Heart left ventricle (tissue), 16 donors: Measurements from ENCODE around the gene CRLF1. TPM values are rescaled to one million over a fixed set of nuclear protein-coding genes. Genes with fewer than 3 reads are reported as not detected.
"Not testable (repeated sequence)": the region's sequence is repeated elsewhere in the genome, so short reads cannot be mapped to it uniquely, and the experiment has no call there.

Experiments
- ATAC-seq, 4 donors: fragments of 200-7000 bp; cut with Tn5 transposase; one replicate each; pipeline ENCODE4 v1.9.1; 2020 to 2022; ENCODE audit warnings: moderate library complexity in 4 of 4, mild to moderate bottlenecking in 3 of 4, moderate number of reproducible peaks in 1 of 4
- DNase-seq, 5 donors: peaks; one replicate each; pipeline ENCODE4 v3.0.0-alpha.2; 2020
- H3K27ac ChIP-seq, 12 donors: fragments of 200-600 bp; sonication (generic) in 4 of 12; one replicate each; pipeline versions ENCODE4 v1.5.0 to v1.8.0; 2016 to 2022; ENCODE audit warnings: mild to moderate bottlenecking in 2 of 12
- H3K27me3 ChIP-seq, 9 donors: fragments of 200-600 bp; sonication (generic) in 2 of 9; one replicate each; pipeline versions ENCODE4 v1.5.1 to v1.8.0; 2016 to 2022; ENCODE audit warnings: mild to moderate bottlenecking in 3 of 9
- H3K36me3 ChIP-seq, 9 donors: fragments of 200-600 bp; sonication (generic) in 2 of 9; one replicate each; pipeline versions ENCODE4 v1.5.0 to v1.8.0; 2018 to 2022; ENCODE audit warnings: mild to moderate bottlenecking in 2 of 9
- H3K4me1 ChIP-seq, 12 donors: fragments of 200-600 bp; sonication (generic) in 4 of 12; one replicate each; pipeline versions ENCODE4 v1.5.0 to v1.8.0; 2016 to 2022; ENCODE audit warnings: mild to moderate bottlenecking in 3 of 12
- H3K4me3 ChIP-seq, 12 donors: fragments of 200-600 bp; sonication (generic) in 4 of 12; one replicate each; pipeline versions ENCODE4 v1.5.0 to v1.8.0; 2017 to 2022; ENCODE audit warnings: mild to moderate bottlenecking in 9 of 12, moderate library complexity in 4 of 12
- H3K9me3 ChIP-seq, 12 donors: fragments of 200-600 bp; sonication (generic) in 4 of 12; one replicate each; pipeline versions ENCODE4 v1.5.0 to v1.8.0; 2016 to 2022; ENCODE audit warnings: mild to moderate bottlenecking in 1 of 12
- POLR2A ChIP-seq, 2 donors: fragments of 450-650 bp; IDR thresholded peaks; one replicate each; pipeline ENCODE4 v1.6.1; 2017; ENCODE audit warnings: antibody characterized with exemption in 2 of 2, mild to moderate bottlenecking in 2 of 2, moderate library complexity in 2 of 2
- WGBS, 4 donors: extraction: QIAGEN DNeasy Blood & Tissue Kit in 2 of 4; methylation state at CpG; one replicate each; pipeline versions ENCODE4 v1.1.5 to v1.1.7; 2013 to 2018; 5-methylcytosine and 5-hydroxymethylcytosine counted together
- intact Hi-C, 10 donors: fragments of 100-400 bp; cut with DNase I; formaldehyde crosslinking; loops; one replicate each; pipeline versions ENCODE4 v1.11.1 to v1.14.2; 2022
- polyA plus RNA-seq, 2 donors: library from polyadenylated mRNA; stranded (reverse); fragments of 200-250 nt; gene quantifications; one replicate each; pipeline ENCODE4 v1.2.3, GENCODE V29; 2013
- total RNA-seq, 9 donors: library from RNA; depleted of rRNA in 2 of 9; stranded (reverse); fragments of >200 nt in 2 of 9; fragmentation: NEBNext Ultra II Directional in 3 of 9; extraction: Animal tissue kit (Norgen Biotek cat#: 25700) in 3 of 9; gene quantifications; one replicate each; pipeline versions ENCODE4 v1.1.0 to v1.2.4, GENCODE V29; 2016 to 2023
- TF ChIP-seq, protein P1 (sequence below), 12 donors: fragments of 200-600 bp; sonication (generic) in 4 of 12; IDR thresholded peaks; one replicate each; pipeline versions ENCODE4 v1.5.0 to v1.8.0; 2018 to 2022; ENCODE audit warnings: antibody characterized with exemption in 12 of 12, mild to moderate bottlenecking in 5 of 12
- donor health status: ischemic (EF 13 %, LVEDD 7.1; RV severe dilation, severe dysfunction).
- donor health status: healthy with polysubstance abuse.
- donor health status: DM: no; HTN: yes; CAD: no.
- donor health status: DM: no; HTN: no; CAD: no.
- donor health status: ischemic (EF 25% LVEDD 6.9; RV normal size, moderate dysfunction).
- donor health status: ischemic (EF 25% LVEDD 5.7; RV mildly dilated, moderate dysfunction).
- donor health status: healthy.
- donor health status: DM: yes; HTN: yes; CAD: no.
- donor health status: ischemic (EF 35%, LVEDD 5.7; RV mildly dilated, moderate dysfunction).
- donor health status: nonischemic (EF 11% LVEDD 7.7; RV severe dilation, severe dysfunction).
- donor health status: DM: yes; HTN: yes; CAD: no.
- donor health status: PGD.
- donor health status: ischemic (EF 29% LVEDD 5.4; RV normal size, mild dysfunction).
- donor health status: nonischemic (EF 23%, LVEDD 6.1; RV moderate dilation, normal function).

CRLF1 gene
- total and polyA plus RNA-seq, 11 donors = 2.8 to 64.0 (median 12.1) TPM

DNA sequence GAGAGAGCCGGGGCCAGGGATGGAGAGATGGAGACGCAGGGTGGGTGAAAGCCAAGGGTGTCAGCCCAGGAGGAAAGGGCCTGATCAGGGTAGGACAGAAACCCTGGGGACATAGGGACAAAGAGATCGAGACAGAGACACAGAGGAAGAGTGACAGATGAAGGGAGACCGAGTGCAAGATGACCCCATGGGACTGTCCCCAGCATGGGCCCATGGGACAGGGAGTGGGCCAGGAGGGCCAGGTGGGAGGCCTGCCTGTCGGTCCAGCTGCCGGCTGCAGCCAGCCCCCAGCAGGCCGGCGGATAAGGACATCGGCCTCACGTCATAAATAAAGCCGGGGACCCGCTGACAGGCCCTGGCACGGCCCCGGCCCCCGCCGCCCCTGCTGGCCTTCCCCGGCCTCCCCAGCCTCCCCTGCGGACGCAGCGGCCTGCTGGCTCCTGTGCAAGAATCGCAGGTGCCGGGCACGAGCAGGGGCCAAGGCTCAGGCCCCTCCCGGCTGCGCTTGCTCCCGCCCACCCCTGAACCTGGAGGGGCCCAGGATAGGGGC lies 11.7 kb downstream of the CRLF1 start:
- peak in 2 of 4 donors; percentile 1 to 7 for ATAC-seq

DNA sequence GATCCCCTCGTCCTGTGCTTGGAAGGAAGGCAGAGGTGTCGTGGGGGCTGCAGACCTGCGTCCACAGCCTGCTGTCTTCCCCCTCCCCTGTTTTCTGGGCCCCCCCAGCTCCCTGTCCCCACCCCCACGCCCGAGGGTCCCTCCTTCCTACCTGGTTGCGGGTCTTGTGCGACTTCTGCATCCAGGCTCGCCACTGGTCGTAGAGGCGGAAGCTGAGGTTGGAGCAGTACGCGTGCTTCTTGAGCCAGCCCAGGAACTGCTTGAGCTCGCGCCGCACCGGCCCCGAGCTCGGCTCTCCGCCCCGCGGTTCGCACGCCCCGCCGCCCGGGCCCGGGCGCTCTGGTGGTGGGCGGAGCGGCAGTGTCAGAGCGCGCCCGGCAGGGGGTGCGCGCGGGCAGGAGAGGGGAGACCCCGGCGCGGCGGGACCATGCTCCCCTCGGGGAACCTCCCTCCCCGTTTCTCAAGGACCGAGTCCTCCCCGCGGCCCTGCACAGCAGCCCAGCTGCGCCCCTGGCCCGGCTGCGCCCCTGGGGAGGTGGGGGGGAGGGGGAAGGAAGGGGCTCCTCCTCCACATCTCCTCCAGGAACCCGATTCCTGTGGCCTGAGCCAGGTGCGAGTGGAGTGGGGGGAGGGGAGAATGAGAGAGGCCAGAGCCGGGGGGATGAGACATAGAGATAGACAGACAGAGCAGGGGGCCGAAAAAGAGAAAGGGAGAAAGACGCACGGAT lies 12.3 kb downstream of the CRLF1 start:
- TF ChIP-seq POLR2A (IDR thresholded peaks at IDR 0.05) = peak in 1 of 2 donors; percentile 33
- TF ChIP-seq, protein P1, sequence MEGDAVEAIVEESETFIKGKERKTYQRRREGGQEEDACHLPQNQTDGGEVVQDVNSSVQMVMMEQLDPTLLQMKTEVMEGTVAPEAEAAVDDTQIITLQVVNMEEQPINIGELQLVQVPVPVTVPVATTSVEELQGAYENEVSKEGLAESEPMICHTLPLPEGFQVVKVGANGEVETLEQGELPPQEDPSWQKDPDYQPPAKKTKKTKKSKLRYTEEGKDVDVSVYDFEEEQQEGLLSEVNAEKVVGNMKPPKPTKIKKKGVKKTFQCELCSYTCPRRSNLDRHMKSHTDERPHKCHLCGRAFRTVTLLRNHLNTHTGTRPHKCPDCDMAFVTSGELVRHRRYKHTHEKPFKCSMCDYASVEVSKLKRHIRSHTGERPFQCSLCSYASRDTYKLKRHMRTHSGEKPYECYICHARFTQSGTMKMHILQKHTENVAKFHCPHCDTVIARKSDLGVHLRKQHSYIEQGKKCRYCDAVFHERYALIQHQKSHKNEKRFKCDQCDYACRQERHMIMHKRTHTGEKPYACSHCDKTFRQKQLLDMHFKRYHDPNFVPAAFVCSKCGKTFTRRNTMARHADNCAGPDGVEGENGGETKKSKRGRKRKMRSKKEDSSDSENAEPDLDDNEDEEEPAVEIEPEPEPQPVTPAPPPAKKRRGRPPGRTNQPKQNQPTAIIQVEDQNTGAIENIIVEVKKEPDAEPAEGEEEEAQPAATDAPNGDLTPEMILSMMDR (IDR thresholded peaks at IDR 0.05) = peak; percentile 49 to 94 (median 89)
- Histone ChIP-seq H3K27me3 (peaks cover 0 to 30% (median 15%) of the 10 kb centered on the region in 9 donors), H3K4me1 (peaks cover 4 to 39% (median 27%) of the 10 kb centered on the region in 12 donors), H3K9me3 (no peaks in the 10 kb centered on the region), H3K4me3 (peak overlapping the region in 11 of 12 donors; percentile 12 to 54 (median 46)), H3K27ac (peak overlapping the region in 6 of 12 donors; percentile 13 to 63 (median 28)), H3K36me3 (peaks cover 0 to 15% (median 11%) of the 10 kb centered on the region in 9 donors)
- WGBS, 4 donors = 1 to 3% (median 2%) methylated on average over 16 to 54 of the region's 54 CpGs
- intact Hi-C loops = loop anchor here in 8 of 10 donors (1.0 to 10.0 kb wide), 10 partner anchors 61 to 273 kb away; partner anchors contain the start of gene CRTC1 (in 3 of the 8)
- peak; percentile 68 to 87 (median 73) for DNase-seq
- peak; percentile 44 to 72 (median 65) for ATAC-seq

More for the DNA sequence above, 11.7 kb downstream of the CRLF1 start:
- intact Hi-C loops = loop anchor here in 9 of 10 donors (1.0 to 10.0 kb wide), 10 partner anchors 60 to 272 kb away; partner anchors contain the start of gene CRTC1 (in 3 of the 9)
- WGBS, 4 donors = 24 to 30% (median 27%) methylated on average over 5 to 26 of the region's 26 CpGs
- no peak for DNase-seq
- Histone ChIP-seq H3K36me3 (peaks cover 0 to 15% (median 11%) of the 10 kb centered on the region in 9 donors), H3K9me3 (no peaks in the 10 kb centered on the region), H3K4me3 (peak overlapping the region in 11 of 12 donors; percentile 12 to 54 (median 46)), H3K27me3 (peaks cover 0 to 35% (median 21%) of the 10 kb centered on the region in 9 donors), H3K27ac (peak overlapping the region in 4 of 12 donors; percentile 18 to 63 (median 38)), H3K4me1 (peaks cover 4 to 32% (median 20%) of the 10 kb centered on the region in 12 donors)
- TF ChIP-seq, protein P1 (IDR thresholded peaks at IDR 0.05) = no peak
- TF ChIP-seq POLR2A (IDR thresholded peaks at IDR 0.05) = no peak

DNA sequence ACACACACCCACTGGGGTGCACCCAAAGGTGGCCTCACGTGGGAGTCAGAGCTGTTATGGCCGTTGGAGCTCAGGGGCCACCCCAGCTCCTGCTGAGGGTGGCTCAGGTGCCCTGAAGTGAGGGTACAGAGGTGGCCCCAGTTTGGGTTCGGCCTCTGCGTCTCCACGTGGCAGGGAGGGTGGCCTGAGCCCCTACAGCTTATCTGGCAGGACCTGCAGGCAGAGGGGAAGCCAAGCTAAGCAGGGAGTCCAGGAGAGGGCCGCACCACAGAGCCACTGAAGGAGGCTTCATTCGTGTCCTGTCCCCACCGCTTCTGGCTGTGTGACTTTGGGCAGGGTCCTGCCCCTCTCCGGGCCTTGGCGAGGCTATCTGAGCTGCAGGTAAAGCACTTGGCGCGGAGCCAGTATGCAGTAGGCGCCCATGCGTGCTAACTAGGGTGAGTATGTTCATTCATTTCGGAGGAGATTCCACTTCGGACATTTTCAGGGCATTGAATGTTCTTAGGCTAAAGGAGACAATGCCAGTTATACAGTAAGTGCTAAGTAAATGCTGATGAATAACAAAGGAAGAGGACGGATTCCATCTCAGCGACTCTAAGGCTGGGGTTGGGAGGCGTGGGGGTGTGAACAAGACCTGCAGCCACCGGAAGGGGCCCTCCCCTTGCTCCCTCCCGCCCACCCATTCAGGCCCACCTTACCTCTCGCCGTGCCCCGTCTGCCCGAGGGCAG lies 13.1 kb downstream of the CRLF1 start:
- peak overlapping the region in 6 of 12 donors; percentile 46 to 54 (median 48) for H3K4me3 ChIP-seq

DNA sequence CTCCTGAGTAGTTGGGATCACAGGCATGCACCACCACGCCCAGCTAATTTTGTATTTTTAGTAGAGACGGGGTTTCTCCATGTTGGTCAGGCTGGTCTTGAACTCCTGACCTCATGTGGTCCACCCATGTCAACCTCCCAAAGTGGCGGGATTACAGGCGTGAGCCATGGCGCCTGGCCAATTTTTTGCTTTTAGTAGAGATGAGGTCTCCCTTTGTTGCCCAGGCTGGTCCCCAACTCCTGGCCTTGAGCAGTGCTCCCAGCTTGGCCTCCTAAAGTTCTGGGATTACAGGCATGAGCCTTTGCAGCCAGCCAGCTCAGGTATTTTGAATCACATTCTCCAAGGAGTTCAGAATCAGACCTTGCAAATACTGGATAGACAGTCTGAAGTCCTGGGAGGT lies 13.9 kb downstream of the CRLF1 start:
- not testable (repeated sequence) for H3K4me3 ChIP-seq, DNase-seq, H3K27ac ChIP-seq, ATAC-seq, H3K9me3 ChIP-seq
- 82 to 93% (median 90%) methylated on average over 5 of the region's 5 CpGs for WGBS, 4 donors
- H3K36me3 ChIP-seq = peaks cover 0 to 15% (median 11%) of the 10 kb centered on the region in 9 donors
- peaks cover 0 to 16% (median 1%) of the 10 kb centered on the region in 9 donors for H3K27me3 ChIP-seq
- intact Hi-C loops = loop anchor here in 7 of 10 donors (5.0 to 10.0 kb wide), 7 partner anchors 62 to 275 kb away; partner anchors contain the start of gene CRTC1 (in 3 of the 7)
- peaks cover 4 to 49% (median 32%) of the 10 kb centered on the region in 12 donors for H3K4me1 ChIP-seq

More for the DNA sequence above, 13.1 kb downstream of the CRLF1 start:
- no peak for ATAC-seq
- Histone ChIP-seq H3K27me3 (peaks cover 0 to 24% (median 9%) of the 10 kb centered on the region in 9 donors), H3K9me3 (no peaks in the 10 kb centered on the region), H3K4me1 (peaks cover 4 to 41% (median 29%) of the 10 kb centered on the region in 12 donors), H3K36me3 (peaks cover 0 to 15% (median 11%) of the 10 kb centered on the region in 9 donors), H3K27ac (peak overlapping the region in 3 of 12 donors; percentile 13 to 50 (median 28))
- WGBS, 4 donors = 34 to 44% (median 41%) methylated on average over 18 to 25 of the region's 25 CpGs
- TF ChIP-seq, protein P1 (IDR thresholded peaks at IDR 0.05) = no peak
- no peak for TF ChIP-seq POLR2A (IDR thresholded peaks at IDR 0.05)
- intact Hi-C loops = loop anchor here in 8 of 10 donors (1.0 to 10.0 kb wide), 10 partner anchors 61 to 274 kb away; partner anchors contain the start of gene CRTC1 (in 3 of the 8)
- DNase-seq = no peak
